ENCODE measurements around the gene E2F4.

DNA sequence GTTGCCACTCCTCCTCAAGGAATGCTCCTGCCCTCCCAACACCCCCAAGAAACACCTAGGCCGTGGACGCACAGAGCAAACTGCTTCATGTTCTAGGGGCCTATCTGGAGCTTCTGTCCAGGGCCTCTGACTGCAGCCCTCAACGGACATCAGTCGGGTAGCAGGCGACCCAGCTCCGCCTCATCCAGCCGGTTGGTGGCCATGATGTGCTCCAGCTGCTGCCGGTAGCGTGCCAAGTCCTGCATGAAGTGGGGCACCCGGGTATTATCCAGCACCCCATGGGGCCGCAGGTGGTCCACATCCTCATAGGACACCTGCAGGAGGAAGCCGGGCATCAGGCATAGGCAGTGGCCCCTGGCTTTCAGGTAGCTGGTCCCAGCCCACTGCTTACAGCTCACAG, 15.3 kb upstream of the E2F4 start:
- TF ChIP-seq, protein P1, sequence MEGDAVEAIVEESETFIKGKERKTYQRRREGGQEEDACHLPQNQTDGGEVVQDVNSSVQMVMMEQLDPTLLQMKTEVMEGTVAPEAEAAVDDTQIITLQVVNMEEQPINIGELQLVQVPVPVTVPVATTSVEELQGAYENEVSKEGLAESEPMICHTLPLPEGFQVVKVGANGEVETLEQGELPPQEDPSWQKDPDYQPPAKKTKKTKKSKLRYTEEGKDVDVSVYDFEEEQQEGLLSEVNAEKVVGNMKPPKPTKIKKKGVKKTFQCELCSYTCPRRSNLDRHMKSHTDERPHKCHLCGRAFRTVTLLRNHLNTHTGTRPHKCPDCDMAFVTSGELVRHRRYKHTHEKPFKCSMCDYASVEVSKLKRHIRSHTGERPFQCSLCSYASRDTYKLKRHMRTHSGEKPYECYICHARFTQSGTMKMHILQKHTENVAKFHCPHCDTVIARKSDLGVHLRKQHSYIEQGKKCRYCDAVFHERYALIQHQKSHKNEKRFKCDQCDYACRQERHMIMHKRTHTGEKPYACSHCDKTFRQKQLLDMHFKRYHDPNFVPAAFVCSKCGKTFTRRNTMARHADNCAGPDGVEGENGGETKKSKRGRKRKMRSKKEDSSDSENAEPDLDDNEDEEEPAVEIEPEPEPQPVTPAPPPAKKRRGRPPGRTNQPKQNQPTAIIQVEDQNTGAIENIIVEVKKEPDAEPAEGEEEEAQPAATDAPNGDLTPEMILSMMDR (IDR thresholded peaks at IDR 0.05 in 2 of 3, conservative IDR thresholded peaks at IDR 0.05 in 1 of 3; ENCODE audit: borderline replicate concordance in 1 of 3, insufficient read depth in 1 of 3, low read depth in 2 of 3, low read length in 2 of 3): no peak
- TF ChIP-seq POLR2A (IDR thresholded peaks at IDR 0.05; ENCODE audit: borderline replicate concordance, extremely low read depth, insufficient read depth, insufficient read length) (no peak), MAX (IDR thresholded peaks at IDR 0.05) (no peak), EZH2 (IDR thresholded peaks at IDR 0.05) (no peak), TCF7L2 (IDR thresholded peaks at IDR 0.05; ENCODE audit: borderline replicate concordance, extremely low read depth, insufficient read depth, insufficient read length) (no peak), ATF3 (IDR thresholded peaks at IDR 0.05) (no peak)

Measured in HCT116 (cell line).